ENCODE measurements around the gene ANKS1B. TPM values are rescaled to one million over a fixed set of nuclear protein-coding genes. Genes with fewer than 3 reads are reported as not detected.

Gene ANKS1B
- total and polyA plus RNA-seq, 10 of the 15 experiments (the other 5 are each of a cell fraction or from before 2014, with no cell fraction given): 0.16 to 1.3 (median 0.82) TPM; not detected in 7

DNA sequence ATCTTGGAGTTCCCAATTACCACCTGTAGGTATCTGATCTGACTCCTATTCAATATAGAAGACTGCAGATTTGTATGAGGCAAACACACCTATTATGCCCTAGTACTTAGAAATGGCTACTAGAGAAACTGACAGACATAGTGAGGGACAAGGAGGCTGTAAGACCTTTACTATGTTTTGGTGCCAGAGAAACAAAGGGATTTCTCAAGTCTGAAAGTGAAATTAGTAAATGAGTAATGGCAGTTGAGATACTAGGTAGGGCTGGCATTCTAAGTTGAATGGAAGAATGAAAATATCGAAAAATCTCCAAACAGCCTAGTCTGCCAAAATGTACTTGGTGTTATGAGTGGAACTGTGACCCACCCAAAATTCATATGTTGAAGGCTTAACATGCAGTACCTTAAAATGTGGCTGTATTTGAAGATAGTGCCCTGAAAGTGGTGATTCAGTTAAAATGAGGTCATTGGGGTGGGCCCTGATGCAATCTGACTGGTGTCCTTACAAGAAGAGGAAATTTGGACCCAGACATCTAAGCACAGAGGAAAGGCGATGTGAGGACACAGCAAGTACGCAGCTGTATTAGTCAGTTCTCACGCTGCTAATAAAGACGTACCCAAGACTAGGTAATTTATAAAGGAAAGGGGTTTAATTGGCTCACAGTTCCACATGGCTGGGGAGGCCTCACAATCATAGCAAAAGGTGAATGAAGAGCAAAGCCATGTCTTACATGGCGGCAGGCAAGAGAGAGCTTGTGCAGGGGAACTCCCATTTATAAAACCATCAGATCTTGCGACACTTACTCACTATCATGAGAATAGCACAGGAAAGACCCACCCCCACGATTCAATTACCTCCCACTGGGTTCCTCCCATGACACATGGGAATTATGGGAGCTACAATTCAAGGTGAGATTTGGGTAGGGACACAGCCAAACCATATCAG is 1212.7 kb downstream of the ANKS1B start (continued):
- TF ChIP-seq, protein P1, sequence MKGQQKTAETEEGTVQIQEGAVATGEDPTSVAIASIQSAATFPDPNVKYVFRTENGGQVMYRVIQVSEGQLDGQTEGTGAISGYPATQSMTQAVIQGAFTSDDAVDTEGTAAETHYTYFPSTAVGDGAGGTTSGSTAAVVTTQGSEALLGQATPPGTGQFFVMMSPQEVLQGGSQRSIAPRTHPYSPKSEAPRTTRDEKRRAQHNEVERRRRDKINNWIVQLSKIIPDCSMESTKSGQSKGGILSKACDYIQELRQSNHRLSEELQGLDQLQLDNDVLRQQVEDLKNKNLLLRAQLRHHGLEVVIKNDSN (IDR thresholded peaks at IDR 0.05; ENCODE audit: borderline replicate concordance, extremely low read length, insufficient read depth, low read depth, low read length): no peak

DNA sequence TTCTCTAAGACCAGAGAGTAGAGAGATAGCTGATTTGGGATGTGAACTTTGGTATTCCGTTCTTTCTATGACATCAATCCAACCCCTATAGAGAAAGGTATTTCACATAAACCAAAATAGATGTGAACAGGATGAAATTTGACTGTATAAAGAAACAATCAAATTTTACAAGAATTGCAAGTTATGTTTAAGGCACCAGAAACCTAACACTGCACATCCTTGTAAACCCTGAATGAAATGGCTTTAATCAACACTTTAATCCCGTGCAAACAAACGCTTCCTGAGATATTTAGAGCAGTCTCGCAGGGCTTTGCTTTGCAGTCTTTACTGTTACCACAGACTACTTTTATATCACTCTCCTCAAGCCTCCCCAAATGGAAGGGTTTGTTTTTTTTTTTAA is 1214.5 kb downstream of the ANKS1B start:
- POLR2A ChIA-PET: no interaction called here
- WGBS (ENCODE audit: insufficient coverage, insufficient replicate concordance, low lambda C conversion rate, missing lambda C conversion rate): 79% methylated on average over 4 of the region's 4 CpGs

More for the DNA sequence above, 1214.5 kb downstream of the ANKS1B start:
- H4K20me1 ChIP-seq (ENCODE audit: control insufficient read depth, insufficient read depth): no peaks in the 10 kb centered on the region
- H3K27ac ChIP-seq (ENCODE audit: control insufficient read depth, insufficient read depth): no peak overlapping the region
- H3K36me3 ChIP-seq (ENCODE audit: control insufficient read depth in 2 of 2, insufficient read depth in 2 of 2, low read length in 1 of 2): no peaks in the 10 kb centered on the region
- in situ Hi-C loops (cut with MboI): no loop called here
- ATAC-seq (no peak), DNase-seq (ENCODE audit: low read depth, low spot score) (no peak), FAIRE-seq (no peak)
- intact Hi-C loops (cut with micrococcal nuclease; ENCODE audit: unreplicated experiment): no loop called here
- TF ChIP-seq, protein P2, sequence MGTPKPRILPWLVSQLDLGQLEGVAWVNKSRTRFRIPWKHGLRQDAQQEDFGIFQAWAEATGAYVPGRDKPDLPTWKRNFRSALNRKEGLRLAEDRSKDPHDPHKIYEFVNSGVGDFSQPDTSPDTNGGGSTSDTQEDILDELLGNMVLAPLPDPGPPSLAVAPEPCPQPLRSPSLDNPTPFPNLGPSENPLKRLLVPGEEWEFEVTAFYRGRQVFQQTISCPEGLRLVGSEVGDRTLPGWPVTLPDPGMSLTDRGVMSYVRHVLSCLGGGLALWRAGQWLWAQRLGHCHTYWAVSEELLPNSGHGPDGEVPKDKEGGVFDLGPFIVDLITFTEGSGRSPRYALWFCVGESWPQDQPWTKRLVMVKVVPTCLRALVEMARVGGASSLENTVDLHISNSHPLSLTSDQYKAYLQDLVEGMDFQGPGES (IDR thresholded peaks at IDR 0.05): no peak
- H3K9ac ChIP-seq (ENCODE audit: control insufficient read depth, insufficient read depth, low read length): no peak overlapping the region
- no peaks in the 10 kb centered on the region for H3K79me2 ChIP-seq (ENCODE audit: control insufficient read depth, insufficient read depth, low read length)
- RAD21 ChIA-PET (ENCODE audit: unreplicated experiment): no interaction called here
- BruUV-seq (replicated peaks): no TSS peak
- no peak overlapping the region for H3K4me2 ChIP-seq (ENCODE audit: control insufficient read depth, insufficient read depth)
- SMC1A ChIA-PET (ENCODE audit: uncharacterized antibody, unreplicated experiment): no interaction called here
- H2AFZ ChIP-seq (ENCODE audit: control insufficient read depth, low read depth, low read length): no peak overlapping the region
- H3K27me3 ChIP-seq (replicated peaks in 1 of 2; ENCODE audit: control insufficient read depth in 2 of 2, insufficient read depth in 2 of 2, low read length in 1 of 2): no peaks in the 10 kb centered on the region; a peak in 2 of 4 replicates
- no peaks in the 10 kb centered on the region for H3K9me3 ChIP-seq (replicated peaks; ENCODE audit: control insufficient read depth, insufficient read depth, low read length)
- CTCF ChIA-PET: interaction anchor here (1.0 to 1.2 kb wide), 2 partner anchors 45 to 228 kb away, joined by 3 to 4 read pairs; no protein-coding TSS in a partner anchor
- H3K4me3 ChIP-seq: no peak overlapping the region
- H3K4me1 ChIP-seq (ENCODE audit: control insufficient read depth, insufficient read depth, low read length): no peaks in the 10 kb centered on the region
